AG09319 (cell line): ENCODE measurements around the gene MCCC1.
"Not testable (repeated sequence)": the region's sequence is repeated elsewhere in the genome, so short reads cannot be mapped to it uniquely, and the experiment has no call there.

Experiments
- DNase-seq: peaks from one replicate; pipeline ENCODE4 v3.0.0-alpha.2; 2010; ENCODE audit warnings: low read depth; ENCODE audit errors: extremely low read depth
- CTCF ChIP-seq: IDR thresholded peaks from 2 replicates; pipeline ENCODE4 v1.5.1; 2011; ENCODE audit warnings: low read depth, mild to moderate bottlenecking, inconsistent platforms, low read length, moderate library complexity

MCCC1 gene

GRCh38 chr3:183008303-183008702 lies 91.0 kb downstream of the MCCC1 start:
- no peak for TF ChIP-seq CTCF

GRCh38 chr3:183006396-183007002 lies 92.8 kb downstream of the MCCC1 start:
- no peak for DNase-seq
- TF ChIP-seq CTCF: no peak

More at GRCh38 chr3:183008303-183008702, 91.0 kb downstream of the MCCC1 start:
- DNase-seq: no peak

DNA sequence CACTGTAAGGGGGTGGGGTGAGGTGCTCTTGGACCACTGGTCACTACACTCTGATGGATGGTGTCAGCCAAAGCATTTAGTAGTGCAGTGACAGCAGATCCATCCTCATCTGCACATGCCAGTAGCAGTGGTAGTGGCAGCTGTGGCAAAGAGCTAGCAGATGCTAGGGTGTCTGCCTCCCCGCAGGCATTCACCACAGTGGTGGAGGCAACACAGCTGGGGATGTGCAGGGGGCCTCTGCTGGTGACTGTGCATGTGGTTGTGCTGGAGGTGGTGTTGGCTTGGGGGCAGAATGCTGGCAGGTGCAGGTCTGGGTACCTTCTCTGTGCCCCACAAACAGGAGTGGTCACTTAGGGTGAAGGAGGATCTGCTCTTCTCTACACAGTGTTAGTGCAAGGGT lies 99.5 kb downstream of the MCCC1 start:
- DNase-seq: no peak
- no peak for TF ChIP-seq CTCF

DNA sequence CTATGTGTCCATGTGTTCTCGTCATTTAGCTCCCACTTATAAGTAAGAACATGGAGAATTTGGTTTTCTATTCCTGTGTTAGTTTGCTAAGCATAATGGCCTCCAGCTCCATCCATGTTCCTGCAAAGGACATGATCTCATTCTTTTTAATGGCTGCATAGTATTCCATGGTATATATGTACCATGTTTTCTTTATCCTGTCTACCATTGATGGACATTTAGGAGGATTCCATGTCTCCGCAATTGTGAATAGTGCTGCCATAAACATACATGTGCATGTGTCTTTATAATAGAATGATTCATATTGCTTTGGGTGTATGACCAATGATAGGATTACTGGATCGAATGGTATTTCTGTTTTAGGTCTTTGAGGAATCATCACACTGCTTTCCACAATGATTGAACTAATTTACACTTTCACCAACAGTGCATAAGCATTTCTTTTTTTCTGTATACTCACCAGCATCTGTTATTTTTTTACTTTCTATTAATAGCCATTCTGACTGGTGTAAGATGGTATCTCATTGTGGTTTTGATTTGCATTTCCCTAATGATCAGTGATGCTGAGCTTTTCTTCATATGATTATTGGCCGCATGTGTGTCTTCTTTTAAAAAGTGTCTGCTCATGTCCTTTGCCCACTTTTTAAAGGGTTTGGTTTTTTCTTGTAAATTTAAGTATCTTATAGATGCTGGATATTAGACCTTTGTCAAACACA lies 105.7 kb downstream of the MCCC1 start:
- DNase-seq: not testable (repeated sequence)

- no peak for DNase-seq
- no peak for TF ChIP-seq CTCF
Measured at GRCh38 chr3:182989566-182989965, 109.7 kb downstream of the MCCC1 start.

GRCh38 chr3:182986021-182986420 lies 113.3 kb downstream of the MCCC1 start:
- no peak for DNase-seq
- TF ChIP-seq CTCF: no peak

DNA sequence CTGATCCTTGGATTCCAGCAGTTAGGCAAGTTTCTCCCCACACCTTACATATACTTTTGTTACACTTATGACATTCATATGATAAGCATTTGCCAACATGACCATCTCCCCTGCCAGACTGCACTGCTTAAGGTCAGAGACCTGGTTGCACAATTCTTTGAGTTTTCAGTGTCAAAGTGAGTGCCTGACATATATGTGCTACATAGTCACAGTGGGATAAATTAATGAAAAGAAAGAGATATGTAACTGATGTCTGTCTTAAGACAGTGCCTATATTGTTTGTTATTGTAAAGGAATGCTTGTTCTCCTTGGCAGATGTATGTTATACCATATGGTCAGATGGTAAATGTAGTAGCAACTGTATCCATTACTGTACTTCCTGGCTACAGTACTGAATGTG lies 115.4 kb downstream of the MCCC1 start:
- no peak for DNase-seq
- no peak for TF ChIP-seq CTCF

DNA sequence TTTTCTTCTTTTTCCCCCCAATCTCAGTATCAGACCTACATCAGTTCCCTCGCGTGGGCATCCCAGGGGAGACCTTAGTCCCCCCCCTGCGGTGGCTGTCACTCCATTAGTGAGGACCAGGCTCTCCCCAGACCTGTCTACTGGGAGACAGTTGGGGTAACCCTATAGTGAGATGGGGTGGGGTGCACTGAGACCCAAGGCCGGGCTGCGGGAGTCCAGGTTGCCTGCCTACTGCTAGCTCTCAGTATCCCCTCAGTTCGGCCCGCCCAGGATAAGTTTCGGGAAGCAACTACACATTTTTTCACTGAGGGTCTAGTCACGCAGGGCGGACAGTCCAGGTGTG lies 118.3 kb downstream of the MCCC1 start:
- TF ChIP-seq CTCF: no peak

More for the DNA sequence above, 118.3 kb downstream of the MCCC1 start:
- no peak for DNase-seq
